Left kidney (tissue), 2 donors: ENCODE measurements around the gene SORL1. TPM values are rescaled to one million over a fixed set of nuclear protein-coding genes. Genes with fewer than 3 reads are reported as not detected.

Experiments
- DNase-seq: peaks from one replicate; pipeline ENCODE4 v3.0.0-alpha.2; 2013
- polyA plus RNA-seq: library from polyadenylated mRNA; unstranded; fragments of 120-200 nt; gene quantifications from one replicate; pipeline ENCODE4 v1.2.1, GENCODE V29; 2013; ENCODE audit not compliant: insufficient read length

SORL1 gene
- polyA plus RNA-seq, 1 donor: 41.9 TPM

DNA sequence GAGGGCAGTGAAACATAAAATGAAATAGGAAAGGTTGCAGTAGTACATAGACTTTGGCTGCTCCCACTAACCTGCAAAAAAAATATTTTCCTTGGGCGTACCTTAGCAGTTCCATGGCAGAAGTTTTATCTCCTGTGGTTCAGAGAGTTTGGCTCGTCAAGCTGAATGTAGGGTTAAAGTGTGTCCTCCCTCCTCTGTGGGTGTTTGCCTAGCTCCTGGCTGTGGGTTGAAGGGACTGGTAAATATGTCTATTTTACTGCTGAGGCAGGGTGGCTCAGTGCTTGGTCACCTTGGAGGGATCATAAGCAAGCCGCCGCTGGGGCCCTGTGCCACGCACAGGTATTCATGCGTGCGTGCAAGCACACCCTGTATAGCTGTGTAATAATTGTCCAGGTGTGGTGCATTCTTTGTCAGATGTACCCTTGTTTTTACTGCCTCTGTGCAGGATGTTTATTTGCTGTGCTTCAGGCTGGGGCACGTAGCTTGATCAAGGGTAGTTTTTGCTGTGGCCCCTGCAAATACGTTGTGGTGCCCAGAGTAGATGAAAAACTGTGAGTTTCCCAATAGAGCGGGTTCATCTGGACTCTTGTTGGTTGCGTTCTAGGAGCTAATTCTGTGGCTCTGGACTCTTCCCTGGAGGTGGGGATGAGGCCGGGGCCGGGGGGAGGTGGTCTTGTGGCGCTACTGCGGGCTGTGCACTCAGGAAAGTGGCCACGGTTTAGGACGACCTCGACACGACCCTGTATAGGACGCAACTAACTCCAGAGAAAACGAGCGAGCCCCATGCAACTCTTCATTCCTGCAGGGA is 732 bp upstream of the SORL1 start:
- no peak for DNase-seq

DNA sequence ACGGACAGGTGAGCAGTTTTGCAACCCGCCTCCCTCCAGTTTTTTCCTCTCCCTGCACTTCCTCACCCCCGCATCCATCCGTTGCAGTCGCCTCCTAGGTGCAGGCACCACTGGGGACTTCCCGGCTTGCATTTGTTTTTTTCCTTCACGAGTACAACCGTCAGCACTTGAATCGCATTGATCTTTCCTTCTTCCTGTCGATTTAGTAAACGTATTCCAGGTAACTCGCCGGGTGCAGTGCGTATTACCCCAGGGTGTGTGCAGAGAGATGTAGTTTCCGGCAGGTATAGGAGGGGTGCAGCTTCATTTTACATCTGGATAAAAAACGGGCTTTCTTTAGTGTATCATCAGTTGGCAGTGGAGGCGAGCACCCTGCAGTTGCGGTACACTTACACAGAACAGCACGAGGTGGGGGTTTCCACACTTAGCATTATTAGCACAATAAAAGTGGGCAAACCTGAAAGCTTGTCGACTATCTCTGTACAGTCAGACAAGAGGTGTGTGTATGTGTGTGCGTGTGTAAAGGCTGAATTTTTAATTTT is 566 bp downstream of the SORL1 start, which contains the start of gene SORL1-AS1:
TSS of gene SORL1-AS1 (minus strand) at position 359 of the 542 bp plus-strand sequence.
- no peak for DNase-seq

- DNase-seq: no peak
Observed at GRCh38 chr11:121453589-121454299, 1.6 kb downstream of the SORL1 start.

- no peak for DNase-seq
Observed at GRCh38 chr11:121455115-121455514, 3.0 kb downstream of the SORL1 start.

DNA sequence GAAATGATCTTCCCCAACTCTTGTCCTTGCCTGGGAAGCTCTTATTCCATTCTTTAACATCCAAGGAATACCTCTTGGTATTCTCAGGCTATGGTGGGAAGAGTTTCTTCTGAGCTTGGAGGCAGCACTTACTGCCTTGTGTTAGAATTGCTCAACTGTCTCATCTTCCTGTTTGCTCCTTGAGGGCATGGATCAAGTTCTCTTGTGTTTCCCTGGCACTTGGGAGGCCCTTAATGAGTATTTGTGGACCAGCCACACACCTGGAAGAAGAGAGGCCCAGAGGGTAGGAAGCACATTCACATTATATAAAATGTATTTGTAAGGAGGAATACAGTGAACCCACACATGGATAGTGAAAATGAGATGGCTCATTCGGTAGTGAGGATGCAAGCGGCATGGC is 4.0 kb downstream of the SORL1 start:
- DNase-seq: no peak

- no peak for DNase-seq
Observed at GRCh38 chr11:121456816-121457431, 4.8 kb downstream of the SORL1 start.

DNA sequence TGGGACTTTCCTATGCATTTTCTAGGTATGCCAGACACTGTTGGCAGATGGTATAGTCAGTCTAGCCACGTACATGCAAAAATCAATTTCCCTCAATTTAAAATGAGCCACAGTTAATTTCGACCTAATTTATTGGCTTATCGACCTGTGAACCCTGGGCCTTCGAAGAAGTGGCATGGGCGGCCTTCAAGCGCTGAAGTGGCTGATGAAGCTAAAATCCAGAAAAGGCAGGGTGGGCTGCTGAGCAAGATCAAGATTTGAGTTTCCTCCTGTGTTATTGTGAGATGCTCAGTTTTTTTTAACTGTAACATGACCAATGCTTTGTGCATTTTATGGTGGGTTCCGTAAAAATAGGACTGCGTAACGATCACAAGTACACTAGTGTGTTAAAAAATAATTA is 6.4 kb downstream of the SORL1 start:
- no peak for DNase-seq

DNA sequence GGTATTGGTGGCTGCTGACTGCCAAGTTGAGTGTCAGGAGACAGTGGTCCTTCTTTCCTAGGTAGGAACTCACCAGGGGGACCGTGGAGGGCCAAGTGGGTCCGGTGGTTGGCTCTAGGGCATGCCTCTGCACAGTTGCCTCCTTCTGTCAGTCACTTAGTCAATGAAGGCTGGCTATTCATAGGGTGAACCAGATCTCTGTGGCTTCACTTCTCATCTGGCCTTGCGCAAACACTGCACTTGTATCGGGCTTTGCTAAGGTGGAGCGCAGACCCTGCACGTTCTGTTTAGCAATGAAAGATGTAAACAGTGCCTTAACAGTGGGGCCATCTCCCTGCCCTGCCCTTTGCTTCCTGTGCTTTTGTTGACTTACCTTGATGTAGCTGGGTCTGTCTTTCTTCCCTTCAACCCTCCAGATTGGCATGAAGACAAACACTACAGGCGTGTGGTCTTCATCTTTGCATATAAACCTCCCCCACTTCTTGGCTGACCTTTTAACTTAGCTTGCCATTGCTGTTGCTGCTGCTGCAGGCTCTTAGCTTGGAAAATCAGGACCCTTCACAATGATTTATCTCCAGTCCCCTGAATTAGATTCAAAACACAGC is 7.4 kb downstream of the SORL1 start:
- no peak for DNase-seq

DNA sequence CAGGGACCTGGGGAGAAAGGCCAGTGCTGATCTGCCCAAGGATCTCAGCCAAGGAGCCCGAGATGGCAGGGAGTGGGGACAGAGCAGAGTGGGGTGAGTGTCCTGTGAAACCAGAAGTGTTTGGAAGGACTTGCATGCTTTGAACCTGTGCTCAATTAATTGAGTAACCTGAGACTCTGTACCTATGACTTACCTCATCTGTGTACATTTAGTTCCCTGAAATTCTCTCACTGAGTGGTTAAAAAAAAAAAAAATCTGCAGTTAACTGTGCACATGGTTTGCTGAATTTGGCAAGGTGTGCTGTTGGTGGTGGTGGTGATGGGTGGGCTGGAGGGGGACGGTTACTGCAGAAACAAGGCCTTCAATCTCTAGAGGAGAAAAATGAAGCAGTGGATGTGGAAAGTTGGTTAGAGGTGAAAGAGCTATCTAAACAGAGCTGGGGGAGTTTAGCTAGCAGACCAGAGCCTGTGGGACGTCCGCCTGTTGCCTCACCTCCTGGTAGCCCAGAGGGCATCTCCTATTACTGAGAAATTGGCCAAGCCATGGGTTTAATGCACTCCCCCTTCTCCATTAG is 8.9 kb downstream of the SORL1 start:
- no peak for DNase-seq

GRCh38 chr11:121461843-121462242 is 9.7 kb downstream of the SORL1 start:
- no peak for DNase-seq

DNA sequence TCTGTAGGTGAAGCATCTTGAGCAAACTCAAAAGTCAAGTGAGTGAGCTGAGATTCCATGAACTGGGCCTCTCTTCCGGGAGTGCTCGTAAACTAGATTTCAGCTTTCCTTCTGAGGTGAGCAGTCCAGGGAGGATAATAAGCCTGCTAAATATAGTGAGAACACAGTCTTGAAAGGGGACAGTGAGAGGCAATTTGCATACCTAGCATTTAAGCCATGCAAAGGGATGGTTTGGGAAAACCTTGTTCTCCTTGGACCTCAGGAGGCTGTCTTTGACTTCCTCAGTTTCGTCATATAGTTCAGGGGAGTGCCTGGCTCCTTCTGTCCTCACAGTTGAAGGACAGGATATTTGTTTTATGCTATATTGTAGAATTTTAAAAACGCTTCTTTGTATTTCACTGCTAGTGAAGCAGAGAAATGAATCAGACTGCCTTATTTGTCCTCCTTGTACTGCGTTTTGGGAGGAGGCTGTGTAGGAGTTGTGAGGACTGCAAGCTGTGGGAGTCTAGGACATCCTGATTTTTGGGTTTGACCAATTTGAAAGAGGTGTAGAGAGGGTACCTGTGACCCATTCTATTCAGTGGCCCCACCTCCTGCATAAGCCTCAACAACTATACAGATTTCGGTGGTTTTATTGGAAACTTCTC is 11.7 kb downstream of the SORL1 start:
- DNase-seq: no peak

GRCh38 chr11:121464352-121464946 is 12.3 kb downstream of the SORL1 start:
- DNase-seq: no peak

DNA sequence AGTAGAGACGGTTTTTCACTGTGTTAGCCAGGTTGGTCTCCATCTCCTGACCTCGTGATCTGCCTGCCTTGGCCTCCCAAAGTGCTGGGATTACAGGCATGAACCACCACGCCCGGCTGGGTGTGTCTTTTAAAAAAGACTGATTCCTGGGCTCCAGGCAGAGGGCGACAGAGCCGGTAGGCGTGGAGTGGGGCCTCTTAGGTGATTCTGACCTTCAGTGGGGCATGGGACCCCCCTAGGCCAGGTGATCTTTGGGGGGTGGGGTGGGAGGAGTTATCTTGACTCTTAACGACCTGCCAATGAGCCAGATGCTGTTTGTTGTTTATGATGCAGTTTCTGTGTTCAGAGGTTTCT is 13.6 kb downstream of the SORL1 start:
- no peak for DNase-seq

- no peak for DNase-seq
Observed at GRCh38 chr11:121466063-121466794, 14.1 kb downstream of the SORL1 start.

- no peak for DNase-seq
Observed at GRCh38 chr11:121467471-121467870, 15.4 kb downstream of the SORL1 start.

DNA sequence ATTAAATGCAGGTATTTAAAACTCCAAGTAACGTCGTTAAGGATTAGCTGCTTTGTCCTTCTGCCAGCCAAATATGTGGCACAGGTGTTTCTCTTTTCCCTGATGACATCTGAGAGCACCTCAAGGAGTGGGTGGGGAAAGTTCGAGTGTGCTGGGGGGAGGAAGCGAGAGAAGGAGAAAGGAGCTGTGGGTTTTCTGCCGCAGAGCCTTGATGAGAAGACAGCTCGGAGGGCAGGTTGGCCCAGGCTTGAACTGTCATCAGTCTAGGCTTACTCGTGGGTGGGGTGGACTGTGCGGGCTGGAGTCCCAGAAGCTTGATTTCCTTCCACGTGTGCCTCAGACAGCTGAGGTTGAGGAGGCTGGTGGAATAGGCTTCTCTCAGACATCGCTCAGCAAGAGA is 15.9 kb downstream of the SORL1 start:
- no peak for DNase-seq

DNA sequence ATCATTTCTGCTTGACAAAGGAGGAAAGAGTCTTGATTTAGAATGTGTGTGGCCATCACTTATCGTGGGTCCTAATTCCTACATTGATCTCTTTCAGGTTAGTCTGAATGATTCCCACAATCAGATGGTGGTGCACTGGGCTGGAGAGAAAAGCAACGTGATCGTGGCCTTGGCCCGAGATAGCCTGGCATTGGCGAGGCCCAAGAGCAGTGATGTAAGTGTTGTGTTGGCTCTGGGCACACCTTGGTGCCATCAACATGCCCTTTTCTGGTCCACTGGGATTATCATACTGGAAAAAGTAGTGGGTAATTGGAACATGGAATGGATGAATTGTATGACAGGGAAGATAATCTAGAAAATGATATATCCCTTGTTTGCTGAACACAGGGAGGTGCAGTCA is 17.8 kb downstream of the SORL1 start:
- no peak for DNase-seq

- DNase-seq: no peak
Observed at GRCh38 chr11:121471167-121471566, 19.1 kb downstream of the SORL1 start.

DNA sequence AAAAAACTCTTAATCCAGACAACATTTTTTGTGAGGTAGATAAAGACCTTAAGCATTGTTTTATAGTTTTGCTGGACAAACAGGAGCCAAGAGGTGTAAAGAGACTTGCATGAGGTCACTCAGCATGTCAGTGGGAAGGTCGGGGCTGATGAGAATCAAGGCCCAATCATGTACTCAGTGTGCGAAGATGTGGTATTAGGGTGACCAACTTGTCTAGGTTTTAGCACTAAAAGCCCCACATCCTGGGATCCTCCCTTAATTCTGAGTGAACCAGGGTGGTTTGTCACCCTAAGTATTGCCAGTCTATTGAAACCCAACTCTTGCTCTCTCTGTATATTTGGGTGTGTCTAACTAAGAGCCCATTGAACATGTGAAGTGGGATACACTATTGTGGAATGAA is 20.2 kb downstream of the SORL1 start:
- no peak for DNase-seq

DNA sequence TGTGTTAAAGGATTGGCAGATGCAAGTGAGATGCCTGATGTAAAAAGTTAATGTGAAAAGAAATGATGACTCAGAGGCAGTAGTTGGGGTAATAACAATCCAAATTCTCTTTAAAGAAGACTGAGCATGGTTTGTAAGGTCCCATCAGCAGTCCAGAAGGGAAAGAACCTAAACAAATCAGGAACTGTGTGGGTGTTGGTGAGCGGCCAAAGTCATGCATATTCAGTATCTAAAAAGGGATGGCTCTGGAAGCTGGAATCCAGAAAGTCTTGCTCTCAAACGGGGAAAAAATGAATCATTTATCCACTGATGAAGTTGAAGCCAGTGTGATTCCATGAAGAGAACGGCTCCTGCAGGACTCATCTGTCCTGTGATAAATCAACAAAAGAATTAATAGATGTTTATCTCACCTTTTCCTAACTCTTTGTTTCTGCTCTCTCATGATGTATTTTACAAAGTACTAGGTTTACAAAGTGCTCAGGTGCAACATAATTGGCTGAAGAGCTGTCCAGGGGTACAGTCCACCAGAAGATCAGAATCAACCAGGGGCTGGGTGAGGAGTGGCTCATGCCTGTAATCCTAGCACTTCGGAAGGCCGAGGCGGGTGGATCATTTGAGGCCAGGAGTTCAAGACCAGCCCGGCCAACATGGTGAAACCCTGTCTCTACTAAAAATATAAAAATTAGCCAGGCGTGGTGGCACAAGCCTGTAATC is 21.1 kb downstream of the SORL1 start:
- no peak for DNase-seq
